GM12864 (cell line): ENCODE measurements around the gene TRIO.

ENCODE experiments used
- DNase-seq: peaks from one replicate; pipeline ENCODE4 v3.0.0-alpha.2; 2011; ENCODE audit warnings: low read depth
- H3K4me3 ChIP-seq: 2 replicates; pipeline ENCODE4 v1.5.1; 2011; ENCODE audit warnings: mild to moderate bottlenecking, low read depth, low read length, control low read depth
- CTCF ChIP-seq: IDR thresholded peaks from 2 replicates; pipeline ENCODE4 v1.5.1; 2011; ENCODE audit warnings: low read depth, mild to moderate bottlenecking, moderate library complexity, low read length, control low read depth, inconsistent platforms; ENCODE audit errors: missing control alignments

Gene TRIO

GRCh38 chr5:14246350-14247053 lies 103.4 kb downstream of the TRIO start:
- no peak for DNase-seq
- no peak for TF ChIP-seq CTCF
- H3K4me3 ChIP-seq = no peak overlapping the region

- no peak for DNase-seq
- no peak overlapping the region for H3K4me3 ChIP-seq
- no peak for TF ChIP-seq CTCF
Measured at GRCh38 chr5:14247054-14247386, 103.9 kb downstream of the TRIO start.

- DNase-seq = no peak
- no peak overlapping the region for H3K4me3 ChIP-seq
- no peak for TF ChIP-seq CTCF
Measured at GRCh38 chr5:14249258-14250082, 106.3 kb downstream of the TRIO start.

DNA sequence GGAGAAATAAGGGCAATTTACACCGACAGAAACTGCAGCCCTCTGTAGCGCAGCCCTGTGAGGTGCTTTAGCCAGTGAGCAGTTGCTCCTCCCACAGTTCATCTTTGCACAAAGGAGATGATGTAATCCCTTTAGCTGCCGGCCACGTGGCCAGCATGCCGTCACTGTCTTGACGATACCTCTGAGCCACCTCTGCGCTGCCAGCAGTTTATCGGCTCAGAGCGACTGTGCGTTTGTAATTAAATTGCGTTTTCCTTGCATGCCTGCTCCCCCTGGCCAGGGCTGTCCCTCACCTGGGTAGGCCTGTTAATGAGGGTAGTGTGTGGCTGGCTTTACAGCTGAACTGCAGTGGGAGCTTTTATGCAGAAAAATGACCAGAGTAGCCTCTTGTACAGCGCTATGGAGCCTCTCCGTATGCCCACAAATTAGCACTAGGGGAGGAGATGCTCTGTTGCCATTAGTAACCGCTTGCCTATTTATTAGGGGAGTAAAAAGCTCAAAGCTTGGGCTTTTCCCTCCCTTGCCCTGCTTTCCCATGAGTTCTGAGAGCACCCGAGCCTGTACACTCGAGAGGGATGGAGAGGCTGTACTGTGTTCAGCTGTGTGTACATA lies 107.0 kb downstream of the TRIO start:
- no peak overlapping the region for H3K4me3 ChIP-seq
- no peak for DNase-seq
- no peak for TF ChIP-seq CTCF

DNA sequence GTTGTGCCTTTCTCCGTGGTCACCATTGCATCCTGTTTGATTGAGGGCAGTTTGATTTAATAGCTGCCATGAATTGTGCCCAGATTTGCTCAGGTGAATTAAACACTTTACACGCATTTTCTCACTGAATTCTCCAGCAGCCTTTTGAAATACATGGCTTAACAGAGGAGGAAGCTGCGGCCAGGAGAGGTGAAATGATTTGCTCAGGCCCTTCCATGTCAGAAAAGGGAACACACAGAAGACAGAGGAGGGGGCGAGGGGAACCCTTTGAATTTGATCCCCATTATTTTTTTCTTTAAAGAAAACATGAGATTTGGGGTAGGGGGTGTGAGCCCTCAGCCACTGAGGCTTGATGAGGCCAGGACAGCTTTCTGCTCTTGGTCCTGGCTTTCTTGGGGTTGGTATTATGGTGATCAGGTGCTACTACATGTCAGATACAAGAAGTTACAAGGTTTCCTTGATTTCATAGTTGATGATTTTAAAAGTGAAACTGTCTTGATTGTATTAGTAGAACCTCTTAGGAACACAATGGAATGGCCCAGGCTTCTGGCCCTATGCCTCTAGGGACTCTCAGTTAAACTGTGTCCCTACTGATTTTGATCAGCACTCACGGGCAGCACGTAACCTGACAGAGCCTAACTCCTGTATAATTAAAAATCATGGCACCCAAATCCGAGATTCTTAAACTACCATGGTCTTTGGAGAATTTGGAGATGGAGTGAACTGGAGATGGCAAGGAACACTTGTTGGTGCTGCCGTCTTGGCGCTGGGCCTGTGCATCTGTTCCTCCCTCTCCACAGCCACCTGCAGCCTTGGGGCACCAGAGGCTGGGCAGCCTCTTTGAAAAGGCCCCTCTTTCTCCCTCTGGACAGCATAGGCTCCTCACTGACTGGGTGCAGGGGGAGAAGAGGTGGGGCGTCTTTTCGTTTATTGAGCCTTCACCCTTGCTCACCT lies 107.9 kb downstream of the TRIO start:
- DNase-seq = no peak
- no peak for TF ChIP-seq CTCF

DNA sequence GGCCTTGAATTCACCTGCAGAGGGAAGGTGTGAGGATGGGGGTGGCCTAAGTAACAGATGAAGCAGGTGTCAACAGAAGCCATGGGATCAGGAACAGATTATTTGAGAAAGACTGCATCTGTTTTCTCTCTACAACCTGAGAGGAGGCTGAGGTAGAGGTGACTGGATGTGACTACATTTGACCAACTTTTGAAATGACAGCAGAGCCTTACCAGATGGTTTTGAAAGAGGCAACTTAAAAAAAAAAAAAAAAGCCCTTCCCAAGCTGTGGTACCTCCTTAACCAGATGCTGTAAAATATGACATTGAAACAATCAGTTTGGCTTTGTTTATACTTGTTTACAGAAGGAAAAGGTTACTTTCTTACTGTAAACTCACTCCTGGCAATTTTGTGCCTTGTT lies 108.6 kb downstream of the TRIO start:
- no peak for DNase-seq
- TF ChIP-seq CTCF = no peak
- H3K4me3 ChIP-seq = no peak overlapping the region

More for the DNA sequence above, 107.9 kb downstream of the TRIO start:
- H3K4me3 ChIP-seq = no peak overlapping the region
